Neural progenitor cell (in vitro differentiated cells): ENCODE measurements around the gene RAPGEF6. TPM values are rescaled to one million over a fixed set of nuclear protein-coding genes. Genes with fewer than 3 reads are reported as not detected.

Experiments used
- DNase-seq: peaks from one replicate; pipeline ENCODE4 v3.0.0-alpha.2; 2016; ENCODE audit warnings: low spot score
- H2AFZ ChIP-seq: fragments of 200-600 bp; sonication (generic); replicated peaks from 2 replicates; pipeline ENCODE4 v1.6.1; 2016; ENCODE audit warnings: antibody characterized with exemption
- H3F3A ChIP-seq: fragments of 200-600 bp; sonication (generic); 2 replicates; pipeline ENCODE4 v1.6.1; 2016; ENCODE audit warnings: antibody characterized with exemption, low read depth
- H3K27ac ChIP-seq: fragments of 200-600 bp; sonication (generic); 2 replicates; pipeline ENCODE4 v1.5.1; 2016; ENCODE audit warnings: mild to moderate bottlenecking
- H3K27me3 ChIP-seq: fragments of 200-600 bp; sonication (generic); 2 replicates; pipeline ENCODE4 v1.6.1; 2016; ENCODE audit warnings: mild to moderate bottlenecking, moderate library complexity
- H3K36me3 ChIP-seq: fragments of 200-600 bp; sonication (generic); 2 replicates; pipeline ENCODE4 v1.5.1; 2016
- H3K4me1 ChIP-seq: fragments of 200-600 bp; sonication (generic); 2 replicates; pipeline ENCODE4 v1.6.1; 2016; ENCODE audit warnings: mixed run types
- H3K4me2 ChIP-seq: fragments of 200-600 bp; sonication (generic); 2 replicates; pipeline ENCODE4 v1.6.1; 2016
- H3K4me3 ChIP-seq: fragments of 200-600 bp; sonication (generic); 2 replicates; pipeline ENCODE4 v1.5.1; 2016
- H3K79me2 ChIP-seq: fragments of 200-600 bp; sonication (generic); 2 replicates; pipeline ENCODE4 v1.6.1; 2016; ENCODE audit warnings: low read depth
- H3K9ac ChIP-seq: fragments of 200-600 bp; sonication (generic); 2 replicates; pipeline ENCODE4 v1.6.1; 2016
- H3K9me3 ChIP-seq: fragments of 200-600 bp; sonication (generic); 2 replicates; pipeline ENCODE4 v1.5.1; 2016; ENCODE audit warnings: low read depth
- H4K20me1 ChIP-seq: fragments of 200-600 bp; sonication (generic); 2 replicates; pipeline ENCODE4 v1.6.1; 2016; ENCODE audit warnings: low read depth
- H3K27ac Mint-ChIP-seq: 3 replicates; pipeline ENCODE4 v1.8.0; 2021; ENCODE audit warnings: mixed read lengths
- H3K27me3 Mint-ChIP-seq: 2 replicates; pipeline ENCODE4 v1.8.0; 2022; ENCODE audit warnings: low read depth, mild to moderate bottlenecking, inconsistent platforms, moderate library complexity, mixed read lengths; ENCODE audit not compliant: insufficient read depth
- H3K36me3 Mint-ChIP-seq: 3 replicates; pipeline ENCODE4 v1.8.0; 2021; ENCODE audit warnings: mixed read lengths
- H3K4me1 Mint-ChIP-seq: 3 replicates; pipeline ENCODE4 v1.8.0; 2021; ENCODE audit warnings: mixed read lengths
- H3K4me3 Mint-ChIP-seq: 3 replicates; pipeline ENCODE4 v1.8.0; 2021; ENCODE audit warnings: mild to moderate bottlenecking, moderate library complexity, mixed read lengths
- H3K9me3 Mint-ChIP-seq: 3 replicates; pipeline ENCODE4 v1.8.0; 2020; ENCODE audit warnings: mixed read lengths
- CTCF ChIP-seq: fragments of 200-600 bp; sonication (generic); IDR thresholded peaks from 2 replicates; pipeline ENCODE4 v1.5.1; 2017; ENCODE audit warnings: antibody characterized with exemption, mild to moderate bottlenecking
- EZH2 ChIP-seq: fragments of 200-600 bp; sonication (generic); IDR thresholded peaks from 2 replicates; pipeline ENCODE4 v1.6.1; 2017; ENCODE audit warnings: antibody characterized with exemption, mild to moderate bottlenecking, moderate library complexity
- EZH2phosphoT487 ChIP-seq: fragments of 200-600 bp; sonication (generic); IDR thresholded peaks from 2 replicates; pipeline ENCODE4 v1.6.1; 2017; ENCODE audit warnings: antibody characterized with exemption
- total RNA-seq: library from RNA; depleted of rRNA; stranded (reverse); fragments of >200 nt; gene quantifications from 2 replicates; pipeline ENCODE4 v1.2.3, GENCODE V29; 2015; ENCODE audit warnings: low replicate concordance

Gene RAPGEF6
- total RNA-seq, 1 donor from 2014 or later: 18.1 TPM

- H3K27me3 ChIP-seq: no peaks in the 10 kb centered on the region
- H3K36me3 Mint-ChIP-seq: peaks cover 4% of the 10 kb centered on the region
- no peaks in the 10 kb centered on the region for H3K9me3 ChIP-seq
- peak overlapping the region; percentile 87 for H3K4me2 ChIP-seq
- no peaks in the 10 kb centered on the region for H3K27me3 Mint-ChIP-seq
- peak overlapping the region; percentile 73 for H3K4me3 ChIP-seq
- no peaks in the 10 kb centered on the region for H3K9me3 Mint-ChIP-seq
- no peak for DNase-seq
- TF ChIP-seq EZH2phosphoT487 (no peak), EZH2 (no peak), CTCF (no peak)
- peaks cover 16% of the 10 kb centered on the region for H3F3A ChIP-seq
- H3K36me3 ChIP-seq: no peaks in the 10 kb centered on the region
- H3K79me2 ChIP-seq: peaks cover 61% of the 10 kb centered on the region
- peaks cover 18% of the 10 kb centered on the region for H3K4me1 Mint-ChIP-seq
- peaks cover 23% of the 10 kb centered on the region for H4K20me1 ChIP-seq
- H3K4me3 Mint-ChIP-seq: peak overlapping the region; percentile 98
- H3K27ac Mint-ChIP-seq: no peak overlapping the region
- peaks cover 12% of the 10 kb centered on the region for H3K4me1 ChIP-seq
- no peak overlapping the region for H3K9ac ChIP-seq
- H3K27ac ChIP-seq: no peak overlapping the region
- no peak overlapping the region for H2AFZ ChIP-seq
These were observed 1.2 kb downstream of the RAPGEF6 start for GRCh38 chr5:131633830-131634229.

GRCh38 chr5:131630963-131631350, 4.1 kb downstream of the RAPGEF6 start:
- H3K27me3 Mint-ChIP-seq: no peaks in the 10 kb centered on the region
- no peak overlapping the region for H3K4me2 ChIP-seq
- H3K4me3 Mint-ChIP-seq: no peak overlapping the region
- no peak overlapping the region for H3K27ac Mint-ChIP-seq
- no peak overlapping the region for H3K9ac ChIP-seq
- TF ChIP-seq CTCF (no peak), EZH2 (no peak), EZH2phosphoT487 (no peak)
- H3K4me3 ChIP-seq: no peak overlapping the region
- H4K20me1 ChIP-seq: peaks cover 36% of the 10 kb centered on the region
- no peaks in the 10 kb centered on the region for H3K27me3 ChIP-seq
- H3K4me1 Mint-ChIP-seq: peaks cover 13% of the 10 kb centered on the region
- no peak overlapping the region for H2AFZ ChIP-seq
- H3K36me3 Mint-ChIP-seq: peaks cover 10% of the 10 kb centered on the region
- H3K27ac ChIP-seq: no peak overlapping the region
- peaks cover 4% of the 10 kb centered on the region for H3K9me3 Mint-ChIP-seq
- no peak for DNase-seq
- H3F3A ChIP-seq: peaks cover 8% of the 10 kb centered on the region
- H3K9me3 ChIP-seq: no peaks in the 10 kb centered on the region
- H3K79me2 ChIP-seq: peaks cover 90% of the 10 kb centered on the region
- peaks cover 5% of the 10 kb centered on the region for H3K4me1 ChIP-seq
- no peaks in the 10 kb centered on the region for H3K36me3 ChIP-seq

GRCh38 chr5:131630208-131630962, 4.6 kb downstream of the RAPGEF6 start:
- Histone ChIP-seq H3K9ac (no peak overlapping the region), H2AFZ (no peak overlapping the region), H3K4me2 (no peak overlapping the region), H3K4me3 (no peak overlapping the region), H4K20me1 (peaks cover 36% of the 10 kb centered on the region), H3K36me3 (no peaks in the 10 kb centered on the region), H3K9me3 (no peaks in the 10 kb centered on the region), H3K27ac (no peak overlapping the region), H3K4me1 (peaks cover 5% of the 10 kb centered on the region), H3K79me2 (peaks cover 96% of the 10 kb centered on the region), H3K27me3 (no peaks in the 10 kb centered on the region), H3F3A (peaks cover 2% of the 10 kb centered on the region)
- no peak overlapping the region for H3K27ac Mint-ChIP-seq
- peaks cover 6% of the 10 kb centered on the region for H3K9me3 Mint-ChIP-seq
- H3K36me3 Mint-ChIP-seq: peaks cover 13% of the 10 kb centered on the region
- no peak for DNase-seq
- H3K4me3 Mint-ChIP-seq: no peak overlapping the region
- peaks cover 2% of the 10 kb centered on the region for H3K27me3 Mint-ChIP-seq
- H3K4me1 Mint-ChIP-seq: peaks cover 11% of the 10 kb centered on the region
- TF ChIP-seq EZH2phosphoT487 (no peak), EZH2 (no peak), CTCF (no peak)
